Testis (tissue), 3 donors: ENCODE measurements around the gene SH3GL2. TPM values are rescaled to one million over a fixed set of nuclear protein-coding genes. Genes with fewer than 3 reads are reported as not detected.

Experiments used
- DNase-seq: peaks from one replicate; pipeline ENCODE4 v3.0.0-alpha.2; 2019
- H3K27ac ChIP-seq, 2 donors: fragments of 200-600 bp; sonication (generic); one replicate each; pipeline ENCODE4 v1.5.1; 2019
- H3K27me3 ChIP-seq: fragments of 200-600 bp; sonication (generic); one replicate; pipeline ENCODE4 v1.5.1; 2019
- H3K36me3 ChIP-seq: fragments of 200-600 bp; sonication (generic); one replicate; pipeline ENCODE4 v1.5.1; 2017; ENCODE audit warnings: low read depth; ENCODE audit errors: missing control alignments
- H3K4me1 ChIP-seq: fragments of 200-600 bp; sonication (generic); one replicate; pipeline ENCODE4 v1.5.1; 2019
- H3K4me3 ChIP-seq, 2 donors: fragments of 200-600 bp; sonication (generic); one replicate each; pipeline ENCODE4 v1.5.1; 2017 to 2019
- H3K9me3 ChIP-seq: fragments of 200-600 bp; sonication (generic); one replicate; pipeline ENCODE4 v1.5.1; 2017
- CTCF ChIP-seq, 3 experiments: fragments of 450-650 bp in 2 of 3; fragments of 200-600 bp in 1 of 3; sonication (generic) in 1 of 3; IDR thresholded peaks; one replicate each; pipeline ENCODE4 v1.5.1; 2016 to 2019; ENCODE audit warnings: antibody characterized with exemption in 3 of 3, mild to moderate bottlenecking in 2 of 3, moderate library complexity in 1 of 3
- POLR2A ChIP-seq: fragments of 450-650 bp; IDR thresholded peaks from one replicate; pipeline ENCODE4 v1.6.1; 2017; ENCODE audit warnings: antibody characterized with exemption, mild to moderate bottlenecking, moderate library complexity
- WGBS, 2 donors: methylation state at CpG; one replicate each; pipeline ENCODE4 v1.1.5; 2018; 5-methylcytosine and 5-hydroxymethylcytosine counted together
- intact Hi-C: fragments of 100-400 bp; cut with DNase I; formaldehyde crosslinking; loops from one replicate; pipeline ENCODE4 v1.15.1; 2023; ENCODE audit warnings: low total_unique reads
- polyA plus RNA-seq: library from polyadenylated mRNA; stranded (reverse); fragments of 350-450 nt; fragmentation: Illumina TruSeq; extraction: RNeasy Lipid Tissue Mini Kit (QIAGEN cat#74804); gene quantifications from one replicate; pipeline ENCODE4 v1.2.3, GENCODE V29; 2014; ENCODE audit warnings: low read depth, low replicate concordance; ENCODE audit not compliant: insufficient read depth
- total RNA-seq, 2 donors: library from RNA; depleted of rRNA; stranded (reverse); fragments of >200 nt; gene quantifications; one replicate each; pipeline ENCODE4 v1.2.3, GENCODE V29; 2016

The SH3GL2 gene
- total and polyA plus RNA-seq, 3 donors from 2014 or later: 9.6 to 15.2 (median 10.7) TPM

- no peak overlapping the region for H3K27ac ChIP-seq
- no peak for TF ChIP-seq POLR2A
- peak; percentile 88 to 95 (median 93) for TF ChIP-seq CTCF (IDR thresholded peaks at IDR 0.05)
- no peak overlapping the region for H3K4me3 ChIP-seq
- 18 to 25% methylated on average over 13 of the region's 13 CpGs for whole genome bisulfite sequencing, 2 donors
- no peaks in the 10 kb centered on the region for H3K36me3 ChIP-seq
- intact Hi-C loops: loop anchor here (10.0 kb wide), 1 partner anchor 394 kb away; no protein-coding TSS in a partner anchor
- peak; percentile 85 for DNase-seq
- no peaks in the 10 kb centered on the region for H3K4me1 ChIP-seq
- H3K27me3 ChIP-seq: no peaks in the 10 kb centered on the region
- H3K9me3 ChIP-seq: no peaks in the 10 kb centered on the region
These were observed 232.1 kb downstream of the SH3GL2 start for GRCh38 chr9:17810728-17811571.

DNA sequence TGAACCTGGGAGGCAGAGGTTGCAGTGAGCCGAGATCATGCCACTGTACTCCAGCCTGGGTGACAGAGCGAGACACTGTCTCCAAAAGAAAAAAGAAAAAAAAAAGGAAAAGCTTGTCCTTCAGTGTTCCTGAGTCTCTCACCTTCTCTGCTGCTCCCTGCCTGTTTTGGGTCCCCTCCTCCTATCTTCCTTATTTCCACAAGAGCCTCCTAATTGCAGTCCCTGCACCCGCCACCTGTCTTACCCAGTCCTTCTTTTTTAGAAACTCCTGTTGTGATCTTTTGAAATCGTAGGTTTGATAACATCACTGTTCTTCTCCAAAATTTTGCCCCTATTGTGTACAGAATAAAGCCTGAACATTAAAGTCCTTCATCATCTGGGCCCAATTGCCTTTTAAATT is 234.9 kb downstream of the SH3GL2 start:
- WGBS, 2 donors: 86 to 91% methylated on average over 4 of the region's 4 CpGs
- Histone ChIP-seq H3K36me3 (no peaks in the 10 kb centered on the region), H3K27ac (no peak overlapping the region), H3K4me3 (no peak overlapping the region), H3K27me3 (no peaks in the 10 kb centered on the region), H3K4me1 (no peaks in the 10 kb centered on the region), H3K9me3 (no peaks in the 10 kb centered on the region)
- no peak for TF ChIP-seq CTCF (IDR thresholded peaks at IDR 0.05)
- no peak for TF ChIP-seq POLR2A
- DNase-seq: no peak
- intact Hi-C loops: loop anchor here (10.0 kb wide), 1 partner anchor 391 kb away; no protein-coding TSS in a partner anchor

- Histone ChIP-seq H3K27me3 (no peaks in the 10 kb centered on the region), H3K4me3 (no peak overlapping the region), H3K9me3 (no peaks in the 10 kb centered on the region), H3K4me1 (no peaks in the 10 kb centered on the region), H3K27ac (no peak overlapping the region), H3K36me3 (no peaks in the 10 kb centered on the region)
- no peak for TF ChIP-seq POLR2A
- TF ChIP-seq CTCF (IDR thresholded peaks at IDR 0.05): no peak
- 46 to 66% methylated on average over 1 of the region's 1 CpG for WGBS, 2 donors
- no peak for DNase-seq
- intact Hi-C loops: loop anchor here (10.0 kb wide), 1 partner anchor 388 kb away; no protein-coding TSS in a partner anchor
These were observed 237.7 kb downstream of the SH3GL2 start for GRCh38 chr9:17816431-17817027.

DNA sequence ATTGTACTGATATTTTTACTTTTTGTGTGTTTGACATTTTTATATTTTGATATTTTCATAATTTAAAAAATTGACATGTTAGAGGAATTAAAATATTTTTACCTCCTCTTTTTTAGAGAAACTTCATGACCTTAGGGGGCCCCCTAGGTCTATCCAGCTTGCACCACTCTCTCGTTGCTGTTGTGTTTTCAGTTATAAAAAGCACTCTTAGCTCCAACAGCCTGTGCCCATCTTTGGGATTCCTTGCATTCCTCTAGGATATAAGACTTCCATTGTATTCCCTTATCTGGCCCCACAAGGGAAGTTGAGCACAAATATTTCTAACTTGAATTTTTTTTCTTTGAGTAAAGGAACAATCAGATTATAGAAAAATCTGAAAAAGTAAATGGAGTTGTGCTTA is 245.3 kb downstream of the SH3GL2 start:
- H3K4me1 ChIP-seq: peaks cover 15% of the 10 kb centered on the region
- no peaks in the 10 kb centered on the region for H3K36me3 ChIP-seq
- 22 to 32% methylated on average over 1 of the region's 1 CpG for WGBS, 2 donors
- H3K27ac ChIP-seq: no peak overlapping the region
- no peak for TF ChIP-seq POLR2A
- no peak for TF ChIP-seq CTCF (IDR thresholded peaks at IDR 0.05)
- H3K27me3 ChIP-seq: no peaks in the 10 kb centered on the region
- DNase-seq: peak; percentile 59
- H3K9me3 ChIP-seq: no peaks in the 10 kb centered on the region
- intact Hi-C loops: no loop called here
- H3K4me3 ChIP-seq: no peak overlapping the region
